Subcutaneous abdominal adipose tissue (tissue), 5 donors: ENCODE data around the gene ERGIC3.

Experiments used
- H3K27ac ChIP-seq: one replicate; pipeline ENCODE4 v1.7.0; 2013; ENCODE audit warnings: low read depth, mild to moderate bottlenecking, inconsistent platforms, low read length, moderate library complexity
- H3K27me3 ChIP-seq, 5 donors: one replicate each; pipeline ENCODE4 v1.7.0; 2013; ENCODE audit warnings: low read length in 5 of 5, inconsistent platforms in 1 of 5; ENCODE audit not compliant: control insufficient read depth in 5 of 5, insufficient read depth in 4 of 5
- H3K36me3 ChIP-seq, 5 donors: one replicate each; pipeline ENCODE4 v1.7.0; 2013; ENCODE audit warnings: low read length in 5 of 5; ENCODE audit not compliant: control insufficient read depth in 5 of 5, insufficient read depth in 5 of 5
- H3K4me1 ChIP-seq, 5 donors: one replicate each; pipeline ENCODE4 v1.7.0; 2013; ENCODE audit warnings: low read length in 5 of 5, mild to moderate bottlenecking in 3 of 5, moderate library complexity in 1 of 5; ENCODE audit not compliant: control insufficient read depth in 5 of 5, insufficient read depth in 5 of 5
- H3K4me3 ChIP-seq, 5 donors: one replicate each; pipeline ENCODE4 v1.7.0; 2013; ENCODE audit warnings: low read length in 5 of 5, low read depth in 1 of 5
- H3K9ac ChIP-seq, 5 donors: one replicate each; pipeline ENCODE4 v1.7.0; 2013; ENCODE audit warnings: low read length in 5 of 5, mild to moderate bottlenecking in 4 of 5, moderate library complexity in 3 of 5
- H3K9me3 ChIP-seq, 5 donors: one replicate each; pipeline ENCODE4 v1.7.0; 2013; ENCODE audit warnings: low read length in 5 of 5; ENCODE audit not compliant: control insufficient read depth in 5 of 5
- donor health status: healthy.
- donor health status: healthy.
- donor health status: healthy.
- donor health status: healthy.
- donor health status: healthy.

The ERGIC3 gene

DNA sequence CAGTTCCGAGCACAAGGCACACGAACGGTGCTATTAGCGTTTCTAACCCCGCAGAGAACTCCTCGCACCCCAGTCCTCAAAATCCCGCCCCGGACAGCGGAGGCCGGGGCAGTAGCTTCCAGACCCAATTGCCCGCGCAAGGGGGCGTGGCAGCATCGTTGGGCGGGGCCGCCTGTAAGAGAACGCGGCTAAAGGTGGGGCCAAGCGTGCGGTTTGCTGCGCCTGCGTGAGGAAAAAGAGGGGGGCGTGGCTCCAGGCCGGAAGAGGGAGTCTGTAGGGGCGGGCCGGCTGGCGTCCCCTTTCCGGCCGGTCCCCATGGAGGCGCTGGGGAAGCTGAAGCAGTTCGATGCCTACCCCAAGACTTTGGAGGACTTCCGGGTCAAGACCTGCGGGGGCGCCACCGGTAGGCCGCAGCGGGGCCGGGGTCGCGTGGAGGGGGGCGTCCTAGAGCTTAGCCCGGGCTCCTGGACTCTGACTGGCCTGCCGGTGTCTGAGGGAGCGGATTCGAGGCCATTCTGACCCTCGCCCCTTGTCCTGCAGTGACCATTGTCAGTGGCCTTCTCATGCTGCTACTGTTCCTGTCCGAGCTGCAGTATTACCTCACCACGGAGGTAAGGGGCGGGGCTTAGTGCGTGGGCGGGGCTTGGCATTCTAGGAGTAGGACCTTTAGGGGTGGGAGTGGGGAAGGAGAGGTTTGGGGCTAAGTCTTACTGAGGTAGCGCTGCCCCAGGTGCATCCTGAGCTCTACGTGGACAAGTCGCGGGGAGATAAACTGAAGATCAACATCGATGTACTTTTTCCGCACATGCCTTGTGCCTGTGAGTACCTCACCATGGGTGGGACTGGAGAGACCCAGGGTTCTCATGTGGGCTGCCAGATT lies at the start of gene ERGIC3:
ERGIC3 (plus strand) TSS at position 296 of the 880 bp plus-strand sequence; CDS start at position 316, 20 bp downstream.
- no peaks in the 10 kb centered on the region for H3K27me3 ChIP-seq
- H3K4me3 ChIP-seq: peak within 1 kb of the TSS; percentile 86 to 95 (median 92)
- peaks cover 5 to 26% (median 10%) of the 10 kb centered on the region in 5 donors for H3K36me3 ChIP-seq
- H3K9me3 ChIP-seq: no peaks in the 10 kb centered on the region
- H3K4me1 ChIP-seq: peaks cover 0 to 17% (median 15%) of the 10 kb centered on the region in 5 donors
- peak within 1 kb of the TSS in 4 of 5 donors; percentile 69 to 88 (median 74) for H3K9ac ChIP-seq
- H3K27ac ChIP-seq: peak within 1 kb of the TSS; percentile 58

DNA sequence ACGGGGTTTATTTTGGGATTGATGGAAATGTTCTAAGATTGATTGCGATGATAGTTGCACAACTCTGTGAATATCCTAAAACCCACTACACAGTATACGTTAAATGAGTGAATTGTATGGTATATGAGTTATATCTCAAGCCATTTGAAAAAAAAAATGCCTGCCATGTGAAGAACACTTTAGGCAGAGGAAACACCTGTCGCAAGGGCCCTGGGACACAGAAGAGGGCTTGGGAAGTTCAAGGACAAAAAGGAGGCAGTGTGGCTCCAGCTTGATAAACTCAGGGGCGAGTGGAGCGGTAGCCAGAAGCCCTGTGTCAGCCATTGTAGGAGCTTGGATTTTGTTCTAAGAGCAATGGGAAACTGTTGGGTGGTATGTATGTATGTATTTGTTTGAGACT lies 49.5 kb upstream of the ERGIC3 start:
- Histone ChIP-seq H3K27ac (no peak overlapping the region), H3K9ac (no peak overlapping the region), H3K4me1 (peaks cover 1 to 20% (median 6%) of the 10 kb centered on the region in 5 donors), H3K36me3 (peaks cover 14 to 84% (median 61%) of the 10 kb centered on the region in 5 donors), H3K4me3 (no peak overlapping the region), H3K27me3 (no peaks in the 10 kb centered on the region), H3K9me3 (no peaks in the 10 kb centered on the region)

DNA sequence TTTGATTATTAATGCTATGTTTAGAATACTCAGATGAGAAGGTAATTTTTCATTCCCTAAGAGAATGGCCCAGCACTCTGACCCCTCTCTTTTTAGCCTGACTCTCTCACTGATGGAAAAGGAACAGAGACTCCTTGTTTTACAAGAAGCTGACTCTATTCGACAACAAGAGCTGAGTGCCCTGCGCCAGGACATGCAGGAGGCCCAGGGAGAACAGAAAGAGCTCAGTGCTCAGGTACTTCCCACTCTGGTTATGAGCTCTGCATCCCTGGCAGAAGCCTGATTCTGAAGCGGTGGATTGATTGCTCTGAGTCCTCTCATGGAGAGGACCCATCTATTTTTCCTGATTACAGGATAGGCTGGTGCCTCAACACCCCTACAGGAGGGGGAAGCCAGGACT lies 45.4 kb upstream of the ERGIC3 start:
- peak overlapping the region in 1 of 5 donors; percentile 26 for H3K9ac ChIP-seq
- H3K36me3 ChIP-seq: peaks cover 13 to 97% (median 76%) of the 10 kb centered on the region in 5 donors

DNA sequence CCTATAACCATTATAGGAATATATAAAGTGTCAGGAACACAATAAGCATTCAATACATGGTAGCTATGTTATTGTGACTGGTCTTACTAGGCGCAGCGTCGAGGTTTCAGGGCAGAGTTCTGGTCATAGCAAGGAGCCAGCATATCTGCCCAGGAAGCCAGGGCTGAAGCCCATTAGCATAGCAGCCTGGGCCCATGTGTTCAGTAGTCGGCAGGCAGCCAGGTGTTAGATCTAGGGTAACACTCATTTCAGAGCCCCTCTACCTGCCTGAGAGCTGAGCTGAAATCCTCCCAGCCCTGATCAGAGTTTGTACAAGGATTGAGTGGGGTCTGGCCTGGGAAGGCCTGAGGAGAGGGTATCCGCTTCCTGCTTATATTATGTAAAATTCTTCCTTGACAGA lies 44.6 kb upstream of the ERGIC3 start:
- Histone ChIP-seq H3K4me3 (no peak overlapping the region), H3K36me3 (peaks cover 13 to 97% (median 76%) of the 10 kb centered on the region in 5 donors), H3K9me3 (no peaks in the 10 kb centered on the region), H3K4me1 (peaks cover 3 to 19% (median 13%) of the 10 kb centered on the region in 5 donors), H3K27ac (peak overlapping the region; percentile 60), H3K27me3 (no peaks in the 10 kb centered on the region), H3K9ac (peak overlapping the region; percentile 13 to 63 (median 59))

More for the DNA sequence above, 45.4 kb upstream of the ERGIC3 start:
- no peak overlapping the region for H3K27ac ChIP-seq
- H3K4me3 ChIP-seq: no peak overlapping the region
- no peaks in the 10 kb centered on the region for H3K27me3 ChIP-seq
- peaks cover 3 to 19% (median 13%) of the 10 kb centered on the region in 5 donors for H3K4me1 ChIP-seq
- no peaks in the 10 kb centered on the region for H3K9me3 ChIP-seq

DNA sequence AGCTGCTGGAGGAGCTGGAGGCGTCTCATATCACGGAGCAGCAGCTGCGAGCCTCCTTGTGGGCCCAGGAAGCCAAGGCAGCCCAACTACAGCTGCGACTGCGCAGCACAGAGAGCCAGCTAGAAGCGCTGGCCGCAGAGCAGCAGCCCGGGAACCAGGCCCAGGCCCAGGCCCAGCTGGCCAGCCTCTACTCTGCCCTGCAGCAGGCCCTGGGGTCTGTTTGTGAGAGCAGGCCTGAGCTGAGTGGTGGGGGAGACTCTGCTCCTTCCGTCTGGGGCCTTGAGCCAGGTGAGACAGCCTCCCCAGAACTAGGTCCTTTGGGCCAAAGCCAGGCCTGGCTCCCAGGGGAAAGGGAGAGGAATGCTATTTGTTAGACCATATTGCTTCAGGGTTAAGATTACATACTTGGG lies 44.1 kb upstream of the ERGIC3 start:
- H3K27me3 ChIP-seq: no peaks in the 10 kb centered on the region
- H3K4me3 ChIP-seq: no peak overlapping the region
- peak overlapping the region in 3 of 5 donors; percentile 43 to 62 (median 59) for H3K9ac ChIP-seq
- H3K36me3 ChIP-seq: peaks cover 13 to 99% (median 78%) of the 10 kb centered on the region in 5 donors
- H3K9me3 ChIP-seq: no peaks in the 10 kb centered on the region
- peak overlapping the region; percentile 60 for H3K27ac ChIP-seq
- peaks cover 3 to 19% (median 13%) of the 10 kb centered on the region in 5 donors for H3K4me1 ChIP-seq

DNA sequence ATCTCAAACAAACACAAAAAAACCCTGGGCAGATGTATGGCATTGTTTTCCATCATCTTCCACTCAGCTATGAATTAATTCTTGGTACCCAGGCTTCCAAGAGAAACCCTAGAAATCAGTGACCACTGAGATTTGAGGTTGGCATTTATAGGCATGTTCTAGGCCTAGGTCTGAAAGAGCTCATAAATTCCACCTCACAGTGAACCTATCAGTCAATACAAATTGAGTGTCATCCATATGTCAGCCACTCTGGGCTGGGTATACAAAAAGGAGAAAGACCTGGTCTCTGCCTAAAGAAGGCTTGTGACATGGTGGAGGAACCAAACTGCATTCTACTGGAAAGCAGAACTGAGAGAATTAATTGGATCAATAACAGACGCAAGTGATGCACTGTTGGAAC lies 42.6 kb upstream of the ERGIC3 start:
- Histone ChIP-seq H3K36me3 (peaks cover 13 to 99% (median 78%) of the 10 kb centered on the region in 5 donors), H3K27me3 (no peaks in the 10 kb centered on the region), H3K4me1 (peaks cover 3 to 19% (median 15%) of the 10 kb centered on the region in 5 donors), H3K4me3 (no peak overlapping the region), H3K9me3 (no peaks in the 10 kb centered on the region), H3K27ac (no peak overlapping the region), H3K9ac (no peak overlapping the region)

DNA sequence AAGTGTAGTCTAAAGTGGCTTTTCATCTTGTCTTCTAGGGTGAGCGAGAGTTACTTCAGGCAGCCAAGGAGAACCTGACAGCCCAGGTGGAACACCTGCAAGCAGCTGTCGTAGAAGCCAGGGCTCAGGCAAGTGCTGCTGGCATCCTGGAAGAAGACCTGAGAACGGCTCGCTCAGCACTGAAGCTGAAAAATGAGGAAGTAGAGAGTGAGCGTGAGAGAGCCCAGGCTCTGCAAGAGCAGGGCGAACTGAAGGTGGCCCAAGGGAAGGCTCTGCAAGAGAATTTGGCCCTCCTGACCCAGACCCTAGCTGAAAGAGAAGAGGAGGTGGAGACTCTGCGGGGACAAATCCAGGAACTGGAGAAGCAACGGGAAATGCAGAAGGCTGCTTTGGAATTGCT lies 39.5 kb upstream of the ERGIC3 start:
- peaks cover 9 to 96% (median 71%) of the 10 kb centered on the region in 5 donors for H3K36me3 ChIP-seq
- no peaks in the 10 kb centered on the region for H3K9me3 ChIP-seq
- no peak overlapping the region for H3K9ac ChIP-seq
- no peak overlapping the region for H3K27ac ChIP-seq
- H3K4me3 ChIP-seq: no peak overlapping the region
- peaks cover 2 to 14% (median 9%) of the 10 kb centered on the region in 5 donors for H3K4me1 ChIP-seq
- H3K27me3 ChIP-seq: no peaks in the 10 kb centered on the region

DNA sequence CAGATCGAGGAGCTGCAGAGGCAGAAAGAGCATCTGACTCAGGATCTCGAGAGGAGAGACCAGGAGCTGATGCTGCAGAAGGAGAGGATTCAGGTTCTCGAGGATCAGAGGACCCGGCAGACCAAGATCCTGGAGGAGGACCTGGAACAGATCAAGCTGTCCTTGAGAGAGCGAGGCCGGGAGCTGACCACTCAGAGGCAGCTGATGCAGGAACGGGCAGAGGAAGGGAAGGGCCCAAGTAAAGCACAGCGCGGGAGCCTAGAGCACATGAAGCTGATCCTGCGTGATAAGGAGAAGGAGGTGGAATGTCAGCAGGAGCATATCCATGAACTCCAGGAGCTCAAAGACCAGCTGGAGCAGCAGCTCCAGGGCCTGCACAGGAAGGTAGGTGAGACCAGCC lies 38.6 kb upstream of the ERGIC3 start:
- Histone ChIP-seq H3K4me3 (no peak overlapping the region), H3K27me3 (no peaks in the 10 kb centered on the region), H3K27ac (no peak overlapping the region), H3K9ac (no peak overlapping the region), H3K9me3 (no peaks in the 10 kb centered on the region), H3K4me1 (peaks cover 0 to 5% (median 2%) of the 10 kb centered on the region in 5 donors), H3K36me3 (peaks cover 9 to 96% (median 73%) of the 10 kb centered on the region in 5 donors)

DNA sequence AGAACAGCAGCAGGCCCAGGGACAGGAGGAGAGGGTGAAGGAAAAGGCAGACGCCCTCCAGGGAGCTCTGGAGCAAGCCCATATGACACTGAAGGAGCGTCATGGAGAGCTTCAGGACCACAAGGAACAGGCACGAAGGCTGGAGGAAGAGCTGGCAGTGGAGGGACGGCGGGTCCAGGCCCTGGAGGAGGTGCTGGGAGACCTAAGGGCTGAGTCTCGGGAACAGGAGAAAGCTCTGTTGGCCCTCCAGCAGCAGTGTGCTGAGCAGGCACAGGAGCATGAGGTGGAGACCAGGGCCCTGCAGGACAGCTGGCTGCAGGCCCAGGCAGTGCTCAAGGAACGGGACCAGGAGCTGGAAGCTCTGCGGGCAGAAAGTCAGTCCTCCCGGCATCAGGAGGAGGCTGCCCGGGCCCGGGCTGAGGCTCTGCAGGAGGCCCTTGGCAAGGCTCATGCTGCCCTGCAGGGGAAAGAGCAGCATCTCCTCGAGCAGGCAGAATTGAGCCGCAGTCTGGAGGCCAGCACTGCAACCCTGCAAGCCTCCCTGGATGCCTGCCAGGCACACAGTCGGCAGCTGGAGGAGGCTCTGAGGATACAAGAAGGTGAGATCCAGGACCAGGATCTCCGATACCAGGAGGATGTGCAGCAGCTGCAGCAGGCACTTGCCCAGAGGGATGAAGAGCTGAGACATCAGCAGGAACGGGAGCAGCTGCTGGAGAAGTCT lies 37.9 kb upstream of the ERGIC3 start:
- H3K4me1 ChIP-seq: peaks cover 0 to 4% (median 0%) of the 10 kb centered on the region in 5 donors
- H3K36me3 ChIP-seq: peaks cover 9 to 95% (median 79%) of the 10 kb centered on the region in 5 donors
- no peak overlapping the region for H3K4me3 ChIP-seq
- H3K27me3 ChIP-seq: no peaks in the 10 kb centered on the region
- H3K9me3 ChIP-seq: no peaks in the 10 kb centered on the region
- no peak overlapping the region for H3K9ac ChIP-seq
- no peak overlapping the region for H3K27ac ChIP-seq
